ENCODE measurements around the gene CCN2. TPM values are rescaled to one million over a fixed set of nuclear protein-coding genes. Genes with fewer than 3 reads are reported as not detected.

The CCN2 gene
- total RNA-seq, 1 donor = 221 TPM

- Histone ChIP-seq H3K4me3 (ENCODE audit: insufficient read depth, low read length) (no peak overlapping the region), H3K36me3 (ENCODE audit: insufficient read depth, low read length) (no peaks in the 10 kb centered on the region), H3K27me3 (ENCODE audit: insufficient read depth, low read length) (no peaks in the 10 kb centered on the region), H3K79me2 (ENCODE audit: insufficient read depth, low read length) (no peaks in the 10 kb centered on the region), H3K9me3 (ENCODE audit: low read depth, low read length) (no peaks in the 10 kb centered on the region), H3K4me2 (ENCODE audit: insufficient read depth, low read length) (no peak overlapping the region), H4K20me1 (ENCODE audit: insufficient read depth, low read length) (no peaks in the 10 kb centered on the region), H2AFZ (ENCODE audit: low read length) (no peak overlapping the region), H3K4me1 (ENCODE audit: insufficient read depth, low read length) (peaks cover 34% of the 10 kb centered on the region), H3K27ac (ENCODE audit: low read depth, low read length) (no peak overlapping the region)
- no peak for TF ChIP-seq CTCF (IDR thresholded peaks at IDR 0.05; ENCODE audit: extremely low read depth, low read depth, low read length)
- DNase-seq (ENCODE audit: insufficient read length, low spot score, missing footprints) = no peak
These were observed 6.9 kb upstream of the CCN2 start for GRCh38 chr6:131958095-131958494.

GRCh38 chr6:131955876-131956275, 4.7 kb upstream of the CCN2 start:
- no peaks in the 10 kb centered on the region for H3K27me3 ChIP-seq (ENCODE audit: insufficient read depth, low read length)
- H3K4me1 ChIP-seq (ENCODE audit: insufficient read depth, low read length) = peaks cover 50% of the 10 kb centered on the region
- no peak for TF ChIP-seq CTCF (IDR thresholded peaks at IDR 0.05; ENCODE audit: extremely low read depth, low read depth, low read length)
- no peak overlapping the region for H3K4me2 ChIP-seq (ENCODE audit: insufficient read depth, low read length)
- no peak overlapping the region for H3K4me3 ChIP-seq (ENCODE audit: insufficient read depth, low read length)
- DNase-seq (ENCODE audit: insufficient read length, low spot score, missing footprints) = no peak
- H3K27ac ChIP-seq (ENCODE audit: low read depth, low read length) = peak overlapping the region; percentile 95
- no peaks in the 10 kb centered on the region for H3K9me3 ChIP-seq (ENCODE audit: low read depth, low read length)
- no peak overlapping the region for H2AFZ ChIP-seq (ENCODE audit: low read length)
- no peaks in the 10 kb centered on the region for H4K20me1 ChIP-seq (ENCODE audit: insufficient read depth, low read length)
- no peaks in the 10 kb centered on the region for H3K36me3 ChIP-seq (ENCODE audit: insufficient read depth, low read length)
- H3K79me2 ChIP-seq (ENCODE audit: insufficient read depth, low read length) = no peaks in the 10 kb centered on the region

DNA sequence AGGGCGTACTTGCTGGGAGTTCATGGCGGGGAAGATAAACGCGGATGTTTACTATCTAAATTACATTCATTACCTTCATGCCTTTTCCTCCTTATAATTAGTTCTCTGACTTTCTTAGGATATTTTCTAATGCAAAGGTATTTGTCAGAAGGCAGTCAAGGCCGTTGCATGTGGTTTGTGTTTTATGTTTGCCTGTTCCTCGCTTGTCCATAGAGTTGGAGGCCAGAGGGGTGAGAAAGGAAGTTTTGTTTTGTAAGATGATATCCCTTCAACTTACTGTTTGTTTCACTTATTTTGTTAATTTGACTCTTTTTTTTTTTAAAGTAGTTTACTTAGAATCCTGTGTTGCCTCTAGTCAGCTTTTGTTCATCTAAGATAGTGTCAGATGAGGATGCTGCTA, 4.0 kb upstream of the CCN2 start:
- Histone ChIP-seq H3K36me3 (ENCODE audit: insufficient read depth, low read length) (peaks cover 3% of the 10 kb centered on the region), H3K27ac (ENCODE audit: low read depth, low read length) (peak overlapping the region; percentile 95), H3K9me3 (ENCODE audit: low read depth, low read length) (no peaks in the 10 kb centered on the region), H3K4me1 (ENCODE audit: insufficient read depth, low read length) (peaks cover 44% of the 10 kb centered on the region), H3K79me2 (ENCODE audit: insufficient read depth, low read length) (no peaks in the 10 kb centered on the region), H3K27me3 (ENCODE audit: insufficient read depth, low read length) (no peaks in the 10 kb centered on the region), H3K4me3 (ENCODE audit: insufficient read depth, low read length) (no peak overlapping the region), H4K20me1 (ENCODE audit: insufficient read depth, low read length) (peaks cover 2% of the 10 kb centered on the region), H2AFZ (ENCODE audit: low read length) (no peak overlapping the region), H3K4me2 (ENCODE audit: insufficient read depth, low read length) (peak overlapping the region; percentile 72)
- DNase-seq (ENCODE audit: insufficient read length, low spot score, missing footprints) = no peak
- TF ChIP-seq CTCF (IDR thresholded peaks at IDR 0.05; ENCODE audit: extremely low read depth, low read depth, low read length) = no peak

DNA sequence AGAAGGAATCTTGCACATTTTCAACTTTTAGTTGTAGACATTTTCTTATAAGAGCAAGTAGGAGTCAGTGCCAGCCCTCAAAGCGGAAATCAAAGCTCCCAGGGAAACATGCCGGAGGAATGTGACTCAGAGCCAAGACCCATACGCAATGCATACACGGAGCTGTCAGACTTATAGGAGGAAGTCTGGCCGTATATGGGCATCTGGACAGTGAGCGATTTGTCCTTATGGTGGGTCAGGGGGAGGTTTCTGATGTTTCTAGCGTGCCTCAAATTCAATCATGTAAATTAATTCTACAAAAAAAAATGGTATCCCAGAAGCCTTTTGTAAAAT, 3.6 kb upstream of the CCN2 start:
- H4K20me1 ChIP-seq (ENCODE audit: insufficient read depth, low read length) = peaks cover 5% of the 10 kb centered on the region
- H3K9me3 ChIP-seq (ENCODE audit: low read depth, low read length) = no peaks in the 10 kb centered on the region
- peak overlapping the region; percentile 72 for H3K4me2 ChIP-seq (ENCODE audit: insufficient read depth, low read length)
- peaks cover 44% of the 10 kb centered on the region for H3K4me1 ChIP-seq (ENCODE audit: insufficient read depth, low read length)
- no peak overlapping the region for H2AFZ ChIP-seq (ENCODE audit: low read length)
- peak overlapping the region; percentile 6 for H3K4me3 ChIP-seq (ENCODE audit: insufficient read depth, low read length)
- DNase-seq (ENCODE audit: insufficient read length, low spot score, missing footprints) = peak; percentile 93
- peaks cover 7% of the 10 kb centered on the region for H3K36me3 ChIP-seq (ENCODE audit: insufficient read depth, low read length)
- no peaks in the 10 kb centered on the region for H3K79me2 ChIP-seq (ENCODE audit: insufficient read depth, low read length)
- H3K27ac ChIP-seq (ENCODE audit: low read depth, low read length) = peak overlapping the region; percentile 95
- no peaks in the 10 kb centered on the region for H3K27me3 ChIP-seq (ENCODE audit: insufficient read depth, low read length)
- TF ChIP-seq CTCF (IDR thresholded peaks at IDR 0.05; ENCODE audit: extremely low read depth, low read depth, low read length) = no peak
